Stimulated activated CD8-positive, alpha-beta memory T cell treated with anti-CD3 and anti-CD28 coated beads, Interleukin-7, amount 100 ng/mL, for 4 hours (primary cell): ENCODE data around the gene ING4.
A peak's percentile ranks its signal among the peaks of the same experiment; 100 is the strongest.

Experiments used
- DNase-seq, 2 donors: peaks; one replicate each; pipeline ENCODE4 v3.0.0-alpha.2; 2020; ENCODE audit warnings: low read depth in 2 of 2

Gene ING4

DNA sequence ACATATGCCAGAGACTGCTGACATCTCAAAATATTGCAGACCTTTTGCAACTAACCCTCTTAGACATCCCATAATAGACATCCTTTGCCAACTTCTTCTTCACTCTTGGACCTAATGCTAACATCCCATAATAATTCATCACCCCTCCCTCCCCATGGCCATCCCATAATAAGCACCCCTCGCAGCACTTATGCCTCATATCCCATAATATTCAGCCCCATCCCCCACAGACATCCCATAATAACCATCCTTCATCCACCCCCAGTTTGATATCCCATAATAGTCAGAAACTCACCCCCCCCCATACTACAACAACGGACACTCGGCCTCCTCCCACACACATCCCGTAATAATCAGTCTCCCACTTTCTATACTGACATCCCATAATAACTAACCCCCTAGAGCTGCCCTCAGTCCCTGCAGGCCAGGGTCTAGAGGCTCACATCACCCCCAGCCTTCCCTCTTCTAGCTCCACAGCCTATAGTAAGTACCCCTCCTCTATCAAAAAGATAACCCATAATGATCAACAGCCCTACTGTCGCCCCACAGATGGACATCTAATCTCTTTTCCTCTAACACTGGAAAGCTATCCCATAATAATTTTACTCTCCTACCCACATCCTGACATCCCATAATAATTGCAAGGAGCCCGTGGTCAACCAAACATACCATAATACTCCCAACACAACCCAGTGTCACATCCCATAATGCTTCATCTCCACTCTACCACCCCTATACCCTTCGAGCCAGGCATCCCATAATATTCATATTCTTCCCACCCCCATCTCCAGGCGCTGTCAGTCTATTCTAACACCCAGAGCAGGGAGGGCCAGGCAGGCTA, 54.9 kb downstream of the ING4 start:
- peak; percentile 47 to 57 for DNase-seq

- peak; percentile 55 to 75 for DNase-seq
These were observed 56.4 kb downstream of the ING4 start for GRCh38 chr12:6606331-6607131.

GRCh38 chr12:6605421-6606330, 57.2 kb downstream of the ING4 start:
- DNase-seq, result peak in 1 of 2 donors; percentile 23

GRCh38 chr12:6604259-6605029, 58.5 kb downstream of the ING4 start:
- DNase-seq, result no peak

DNA sequence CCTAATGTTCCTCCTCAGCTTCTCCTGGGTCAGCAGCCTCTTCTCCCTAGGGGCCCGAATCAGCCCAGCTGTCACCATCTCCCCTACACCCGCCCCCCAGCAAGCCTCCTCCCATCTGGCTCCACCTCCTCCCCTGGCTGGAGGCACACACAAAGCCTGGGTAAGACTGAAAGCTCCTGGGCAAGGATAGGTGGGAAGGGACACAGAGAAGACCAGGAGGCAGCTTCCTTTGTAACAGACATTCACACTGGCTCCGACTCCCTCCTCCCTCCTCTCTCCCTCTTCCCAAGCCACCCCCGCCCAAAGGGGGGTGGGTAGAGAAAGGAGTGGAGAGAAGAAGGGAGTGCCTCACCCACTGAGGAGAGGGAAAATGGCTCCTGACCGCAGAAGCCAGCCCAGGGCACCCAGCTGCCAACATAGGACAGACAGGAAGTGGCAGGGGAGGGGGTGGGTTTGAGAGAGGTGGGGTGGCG, 59.8 kb downstream of the ING4 start:
- DNase-seq, result no peak

GRCh38 chr12:6602526-6602925, 60.4 kb downstream of the ING4 start:
- DNase-seq, result no peak
